ENCODE results near the gene MYO1D. TPM values are rescaled to one million over a fixed set of nuclear protein-coding genes. Genes with fewer than 3 reads are reported as not detected.

The MYO1D gene
- total RNA-seq, 1 experiment from 2014 or later, result 35.7 TPM

DNA sequence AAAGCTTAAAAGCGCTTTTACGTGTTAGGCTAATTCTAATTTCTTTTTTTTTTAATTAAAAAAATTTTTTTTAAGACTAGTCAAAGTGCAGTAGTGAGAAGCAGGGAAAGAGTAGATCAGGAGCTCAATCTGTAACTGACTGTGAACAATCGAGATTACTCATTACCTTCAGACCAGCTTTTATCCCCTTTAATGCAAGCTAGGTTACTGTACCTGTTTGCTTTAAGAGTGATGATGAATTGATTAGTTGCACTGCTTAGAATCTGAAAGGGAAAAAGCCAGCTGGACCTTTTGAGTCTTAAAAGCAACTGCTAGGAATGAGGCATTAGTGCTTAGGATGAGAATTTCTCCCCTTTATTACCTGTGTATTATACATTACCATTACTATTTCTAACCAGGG is 413.6 kb downstream of the MYO1D start:
- H3K9me2 ChIP-seq (ENCODE audit: insufficient read depth), result no peaks in the 10 kb centered on the region
- no peaks in the 10 kb centered on the region for H3K9me3 ChIP-seq (ENCODE audit: control insufficient read depth in 1 of 2, insufficient read depth in 1 of 2, low read depth in 1 of 2, low read length in 2 of 2)
- ChIA-PET RAD21 (ENCODE audit: low non-redundant PET in 1 of 2, low total read pairs in 2 of 2, uncharacterized antibody in 2 of 2, unreplicated experiment in 2 of 2) (no interaction called here), POLR2A (no interaction called here), CTCF (interaction anchor here (1.3 to 2.9 kb wide), 5 partner anchors 10 to 291 kb away, joined by 3 to 30 read pairs (median 6); partner anchors contain the start of gene PSMD11)
- H3K4me2 ChIP-seq (ENCODE audit: low read length), result no peak overlapping the region
- DNase-seq (ENCODE audit: low read depth, low spot score) (no peak), ATAC-seq (no peak)
- no peak overlapping the region for H3K9ac ChIP-seq (ENCODE audit: low read length)
- no peak overlapping the region for H3K27ac ChIP-seq (ENCODE audit: low read depth, low read length)
- intact Hi-C loops (cut with micrococcal nuclease), result loop anchor here (10.0 kb wide), 1 partner anchor 191 kb away; no protein-coding TSS in a partner anchor
- no peak overlapping the region for H2AFZ ChIP-seq (ENCODE audit: low read depth, low read length, poor library complexity, severe bottlenecking)
- BruUV-seq (replicated peaks), result no TSS peak
- peaks cover 4 to 5% of the 10 kb centered on the region in 2 experiments; a peak in 2 of 4 replicates for H3K4me1 ChIP-seq (ENCODE audit: control insufficient read depth in 1 of 2, insufficient read depth in 2 of 2, low read length in 2 of 2)
- H3K79me2 ChIP-seq (ENCODE audit: insufficient read depth, low read length), result peaks cover 96% of the 10 kb centered on the region
- no peak overlapping the region for H3K4me3 ChIP-seq (replicated peaks in 1 of 2; ENCODE audit: low read depth in 1 of 2, low read length in 2 of 2)
- TF ChIP-seq, protein P1, sequence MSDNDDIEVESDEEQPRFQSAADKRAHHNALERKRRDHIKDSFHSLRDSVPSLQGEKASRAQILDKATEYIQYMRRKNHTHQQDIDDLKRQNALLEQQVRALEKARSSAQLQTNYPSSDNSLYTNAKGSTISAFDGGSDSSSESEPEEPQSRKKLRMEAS (IDR thresholded peaks at IDR 0.05), result no peak
- TF ChIP-seq SIN3A (IDR thresholded peaks at IDR 0.05; ENCODE audit: low read depth) (no peak), CBX3 (IDR thresholded peaks at IDR 0.05; ENCODE audit: low read depth) (no peak), EZH2 (IDR thresholded peaks at IDR 0.05) (no peak), FOSL1 (IDR thresholded peaks at IDR 0.05; ENCODE audit: low read depth) (no peak), EZH2phosphoT487 (IDR thresholded peaks at IDR 0.05; ENCODE audit: borderline replicate concordance) (no peak), POLR2AphosphoS5 (IDR thresholded peaks at IDR 0.05; ENCODE audit: low read depth, low read length) (no peak), JUND (IDR thresholded peaks at IDR 0.05) (no peak), RAD21 (IDR thresholded peaks at IDR 0.05; ENCODE audit: low read depth) (no peak), EGR1 (IDR thresholded peaks at IDR 0.05; ENCODE audit: low read depth) (no peak), SP1 (IDR thresholded peaks at IDR 0.05; ENCODE audit: low read depth) (no peak), POLR2A (IDR thresholded peaks at IDR 0.05; ENCODE audit: borderline replicate concordance, extremely low read depth, insufficient read depth, insufficient read length) (no peak), TCF7L2 (IDR thresholded peaks at IDR 0.05; ENCODE audit: borderline replicate concordance, extremely low read depth, insufficient read depth, insufficient read length) (no peak), ELF1 (IDR thresholded peaks at IDR 0.05; ENCODE audit: borderline replicate concordance, low read depth) (no peak), ZFX (IDR thresholded peaks at IDR 0.05) (no peak), CEBPB (IDR thresholded peaks at IDR 0.05; ENCODE audit: low read depth) (no peak), ZNF274 (IDR thresholded peaks at IDR 0.05; ENCODE audit: low read depth, low read length) (no peak)
- TF ChIP-seq, protein P2, sequence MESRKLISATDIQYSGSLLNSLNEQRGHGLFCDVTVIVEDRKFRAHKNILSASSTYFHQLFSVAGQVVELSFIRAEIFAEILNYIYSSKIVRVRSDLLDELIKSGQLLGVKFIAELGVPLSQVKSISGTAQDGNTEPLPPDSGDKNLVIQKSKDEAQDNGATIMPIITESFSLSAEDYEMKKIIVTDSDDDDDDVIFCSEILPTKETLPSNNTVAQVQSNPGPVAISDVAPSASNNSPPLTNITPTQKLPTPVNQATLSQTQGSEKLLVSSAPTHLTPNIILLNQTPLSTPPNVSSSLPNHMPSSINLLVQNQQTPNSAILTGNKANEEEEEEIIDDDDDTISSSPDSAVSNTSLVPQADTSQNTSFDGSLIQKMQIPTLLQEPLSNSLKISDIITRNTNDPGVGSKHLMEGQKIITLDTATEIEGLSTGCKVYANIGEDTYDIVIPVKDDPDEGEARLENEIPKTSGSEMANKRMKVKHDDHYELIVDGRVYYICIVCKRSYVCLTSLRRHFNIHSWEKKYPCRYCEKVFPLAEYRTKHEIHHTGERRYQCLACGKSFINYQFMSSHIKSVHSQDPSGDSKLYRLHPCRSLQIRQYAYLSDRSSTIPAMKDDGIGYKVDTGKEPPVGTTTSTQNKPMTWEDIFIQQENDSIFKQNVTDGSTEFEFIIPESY (IDR thresholded peaks at IDR 0.05; ENCODE audit: extremely low read depth, insufficient replicate concordance, low read length), result no peak
- TF ChIP-seq, protein P3, sequence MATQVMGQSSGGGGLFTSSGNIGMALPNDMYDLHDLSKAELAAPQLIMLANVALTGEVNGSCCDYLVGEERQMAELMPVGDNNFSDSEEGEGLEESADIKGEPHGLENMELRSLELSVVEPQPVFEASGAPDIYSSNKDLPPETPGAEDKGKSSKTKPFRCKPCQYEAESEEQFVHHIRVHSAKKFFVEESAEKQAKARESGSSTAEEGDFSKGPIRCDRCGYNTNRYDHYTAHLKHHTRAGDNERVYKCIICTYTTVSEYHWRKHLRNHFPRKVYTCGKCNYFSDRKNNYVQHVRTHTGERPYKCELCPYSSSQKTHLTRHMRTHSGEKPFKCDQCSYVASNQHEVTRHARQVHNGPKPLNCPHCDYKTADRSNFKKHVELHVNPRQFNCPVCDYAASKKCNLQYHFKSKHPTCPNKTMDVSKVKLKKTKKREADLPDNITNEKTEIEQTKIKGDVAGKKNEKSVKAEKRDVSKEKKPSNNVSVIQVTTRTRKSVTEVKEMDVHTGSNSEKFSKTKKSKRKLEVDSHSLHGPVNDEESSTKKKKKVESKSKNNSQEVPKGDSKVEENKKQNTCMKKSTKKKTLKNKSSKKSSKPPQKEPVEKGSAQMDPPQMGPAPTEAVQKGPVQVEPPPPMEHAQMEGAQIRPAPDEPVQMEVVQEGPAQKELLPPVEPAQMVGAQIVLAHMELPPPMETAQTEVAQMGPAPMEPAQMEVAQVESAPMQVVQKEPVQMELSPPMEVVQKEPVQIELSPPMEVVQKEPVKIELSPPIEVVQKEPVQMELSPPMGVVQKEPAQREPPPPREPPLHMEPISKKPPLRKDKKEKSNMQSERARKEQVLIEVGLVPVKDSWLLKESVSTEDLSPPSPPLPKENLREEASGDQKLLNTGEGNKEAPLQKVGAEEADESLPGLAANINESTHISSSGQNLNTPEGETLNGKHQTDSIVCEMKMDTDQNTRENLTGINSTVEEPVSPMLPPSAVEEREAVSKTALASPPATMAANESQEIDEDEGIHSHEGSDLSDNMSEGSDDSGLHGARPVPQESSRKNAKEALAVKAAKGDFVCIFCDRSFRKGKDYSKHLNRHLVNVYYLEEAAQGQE (IDR thresholded peaks at IDR 0.05; ENCODE audit: low read depth), result no peak
- TF ChIP-seq, protein P4, sequence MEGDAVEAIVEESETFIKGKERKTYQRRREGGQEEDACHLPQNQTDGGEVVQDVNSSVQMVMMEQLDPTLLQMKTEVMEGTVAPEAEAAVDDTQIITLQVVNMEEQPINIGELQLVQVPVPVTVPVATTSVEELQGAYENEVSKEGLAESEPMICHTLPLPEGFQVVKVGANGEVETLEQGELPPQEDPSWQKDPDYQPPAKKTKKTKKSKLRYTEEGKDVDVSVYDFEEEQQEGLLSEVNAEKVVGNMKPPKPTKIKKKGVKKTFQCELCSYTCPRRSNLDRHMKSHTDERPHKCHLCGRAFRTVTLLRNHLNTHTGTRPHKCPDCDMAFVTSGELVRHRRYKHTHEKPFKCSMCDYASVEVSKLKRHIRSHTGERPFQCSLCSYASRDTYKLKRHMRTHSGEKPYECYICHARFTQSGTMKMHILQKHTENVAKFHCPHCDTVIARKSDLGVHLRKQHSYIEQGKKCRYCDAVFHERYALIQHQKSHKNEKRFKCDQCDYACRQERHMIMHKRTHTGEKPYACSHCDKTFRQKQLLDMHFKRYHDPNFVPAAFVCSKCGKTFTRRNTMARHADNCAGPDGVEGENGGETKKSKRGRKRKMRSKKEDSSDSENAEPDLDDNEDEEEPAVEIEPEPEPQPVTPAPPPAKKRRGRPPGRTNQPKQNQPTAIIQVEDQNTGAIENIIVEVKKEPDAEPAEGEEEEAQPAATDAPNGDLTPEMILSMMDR (IDR thresholded peaks at IDR 0.05 in 2 of 3, conservative IDR thresholded peaks at IDR 0.05 in 1 of 3; ENCODE audit: borderline replicate concordance in 1 of 3, insufficient read depth in 1 of 3, low read depth in 2 of 3, low read length in 2 of 3), result no peak
- H3K36me3 ChIP-seq (ENCODE audit: control insufficient read depth in 1 of 2, insufficient read depth in 2 of 2, low read length in 2 of 2), result peaks cover 42 to 53% of the 10 kb centered on the region in 2 experiments; a peak in 3 of 4 replicates
- peaks cover 15% of the 10 kb centered on the region for H4K20me1 ChIP-seq (ENCODE audit: insufficient read depth)
- no peaks in the 10 kb centered on the region for H3K27me3 ChIP-seq (ENCODE audit: insufficient read depth, low read length)

All from HCT116 (cell line).